Activated naive CD4-positive, alpha-beta T cell treated with anti-CD3 and anti-CD28 coated beads, Interleukin-2, amount 50 U/mL, for 24 hours (primary cell): ENCODE data around the gene PRKG1.

Source experiments
- H3K27ac Mint-ChIP-seq: one replicate; pipeline ENCODE4 v1.8.0; 2021; ENCODE audit warnings: mild to moderate bottlenecking, mixed read lengths
- H3K27me3 Mint-ChIP-seq: one replicate; pipeline ENCODE4 v1.8.0; 2021; ENCODE audit warnings: mixed read lengths
- H3K36me3 Mint-ChIP-seq: one replicate; pipeline ENCODE4 v1.8.0; 2021; ENCODE audit warnings: mixed read lengths
- H3K4me1 Mint-ChIP-seq: one replicate; pipeline ENCODE4 v1.8.0; 2021; ENCODE audit warnings: mixed read lengths
- H3K4me3 Mint-ChIP-seq: one replicate; pipeline ENCODE4 v1.8.0; 2021; ENCODE audit warnings: mild to moderate bottlenecking, mixed read lengths
- H3K9me3 Mint-ChIP-seq: one replicate; pipeline ENCODE4 v1.8.0; 2021; ENCODE audit warnings: mixed read lengths

PRKG1 gene

DNA sequence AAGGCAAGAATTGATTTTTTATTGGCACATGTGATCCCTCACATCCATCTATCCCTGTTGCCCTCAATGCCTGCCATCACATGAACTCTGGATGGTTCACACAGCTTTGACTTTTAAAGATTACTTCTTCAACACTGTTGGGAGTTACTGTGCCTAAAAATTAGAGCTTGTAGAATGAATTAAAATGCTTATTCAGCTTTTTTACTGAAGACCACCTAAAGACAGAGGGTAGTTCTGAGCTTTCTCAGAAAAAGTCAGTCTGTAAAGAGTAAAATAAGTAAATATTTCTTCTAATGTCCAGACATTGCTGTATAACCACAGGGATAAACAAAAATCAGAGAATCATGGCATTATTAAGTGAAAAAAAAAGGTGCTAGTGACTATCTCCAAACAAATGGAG is 718.4 kb downstream of the PRKG1 start:
- no peaks in the 10 kb centered on the region for H3K36me3 Mint-ChIP-seq

DNA sequence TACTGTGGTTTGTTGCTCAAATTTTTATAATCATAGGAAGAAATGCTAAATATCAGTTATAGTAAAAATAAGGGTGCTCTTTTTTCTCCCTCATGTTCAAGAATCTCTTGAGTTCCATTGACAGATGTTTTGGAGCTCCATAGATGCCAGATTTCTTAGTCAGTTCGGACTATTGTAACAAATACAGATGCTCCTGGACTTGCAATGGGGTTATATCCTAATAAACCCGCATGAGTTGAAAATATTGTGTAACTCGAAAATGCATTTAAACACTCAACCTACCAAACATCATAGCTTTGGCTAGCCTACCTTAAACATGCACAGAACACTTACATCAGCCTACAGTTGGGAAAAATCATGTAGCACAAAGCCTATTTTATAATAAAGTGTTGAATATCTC is 725.8 kb downstream of the PRKG1 start:
- no peaks in the 10 kb centered on the region for H3K9me3 Mint-ChIP-seq
- H3K4me1 Mint-ChIP-seq = no peaks in the 10 kb centered on the region
- peaks cover 2% of the 10 kb centered on the region for H3K27me3 Mint-ChIP-seq
- H3K36me3 Mint-ChIP-seq = no peaks in the 10 kb centered on the region
- no peak overlapping the region for H3K4me3 Mint-ChIP-seq
- H3K27ac Mint-ChIP-seq = no peak overlapping the region

More for the DNA sequence above, 718.4 kb downstream of the PRKG1 start:
- Mint-ChIP-seq H3K27ac (no peak overlapping the region), H3K27me3 (peaks cover 4% of the 10 kb centered on the region), H3K4me1 (no peaks in the 10 kb centered on the region), H3K4me3 (no peak overlapping the region), H3K9me3 (peaks cover 17% of the 10 kb centered on the region)

DNA sequence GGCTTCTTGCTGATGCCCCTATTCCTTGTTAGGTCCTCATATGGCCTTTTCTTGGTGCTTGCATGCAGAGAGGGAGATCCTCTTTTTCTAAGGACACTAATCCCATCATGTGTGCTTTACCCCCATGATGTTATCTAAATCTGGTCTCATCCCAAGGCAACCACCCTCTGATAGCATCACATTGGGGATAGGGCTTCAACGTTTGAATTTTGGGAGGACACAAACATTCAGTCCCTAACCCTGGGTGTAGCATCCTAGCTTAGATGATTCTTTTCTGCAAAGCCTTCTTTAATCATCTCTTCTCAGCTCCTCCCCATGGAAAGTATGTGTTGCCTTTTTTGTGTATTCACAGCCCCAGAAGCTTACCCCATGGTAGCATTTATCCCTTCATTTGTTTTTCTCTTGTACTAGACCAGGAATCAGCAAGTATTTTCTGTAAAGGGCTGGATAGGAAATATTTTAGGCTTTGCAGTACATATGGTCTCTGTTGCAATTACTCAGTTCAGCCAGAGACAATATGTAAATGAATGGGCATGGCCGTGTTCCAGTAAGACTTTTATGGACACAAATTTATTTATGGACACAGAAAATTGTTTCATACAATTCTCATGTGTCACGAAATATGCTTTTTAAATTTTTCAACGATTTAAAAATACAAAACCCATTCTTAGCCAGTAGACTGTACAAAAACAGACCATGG is 726.6 kb downstream of the PRKG1 start:
- H3K4me1 Mint-ChIP-seq = no peaks in the 10 kb centered on the region
- H3K27ac Mint-ChIP-seq = no peak overlapping the region
- H3K27me3 Mint-ChIP-seq = peaks cover 2% of the 10 kb centered on the region
- no peaks in the 10 kb centered on the region for H3K36me3 Mint-ChIP-seq
- H3K9me3 Mint-ChIP-seq = no peaks in the 10 kb centered on the region
- no peak overlapping the region for H3K4me3 Mint-ChIP-seq

- Mint-ChIP-seq H3K4me3 (no peak overlapping the region), H3K27ac (no peak overlapping the region), H3K27me3 (peaks cover 2% of the 10 kb centered on the region), H3K36me3 (no peaks in the 10 kb centered on the region), H3K9me3 (no peaks in the 10 kb centered on the region), H3K4me1 (no peaks in the 10 kb centered on the region)
Observed at GRCh38 chr10:51802030-51802429, 727.7 kb downstream of the PRKG1 start.

GRCh38 chr10:51804866-51805265 is 730.6 kb downstream of the PRKG1 start:
- Mint-ChIP-seq H3K36me3 (no peaks in the 10 kb centered on the region), H3K9me3 (no peaks in the 10 kb centered on the region), H3K27ac (no peak overlapping the region), H3K4me3 (no peak overlapping the region), H3K4me1 (no peaks in the 10 kb centered on the region), H3K27me3 (no peaks in the 10 kb centered on the region)

DNA sequence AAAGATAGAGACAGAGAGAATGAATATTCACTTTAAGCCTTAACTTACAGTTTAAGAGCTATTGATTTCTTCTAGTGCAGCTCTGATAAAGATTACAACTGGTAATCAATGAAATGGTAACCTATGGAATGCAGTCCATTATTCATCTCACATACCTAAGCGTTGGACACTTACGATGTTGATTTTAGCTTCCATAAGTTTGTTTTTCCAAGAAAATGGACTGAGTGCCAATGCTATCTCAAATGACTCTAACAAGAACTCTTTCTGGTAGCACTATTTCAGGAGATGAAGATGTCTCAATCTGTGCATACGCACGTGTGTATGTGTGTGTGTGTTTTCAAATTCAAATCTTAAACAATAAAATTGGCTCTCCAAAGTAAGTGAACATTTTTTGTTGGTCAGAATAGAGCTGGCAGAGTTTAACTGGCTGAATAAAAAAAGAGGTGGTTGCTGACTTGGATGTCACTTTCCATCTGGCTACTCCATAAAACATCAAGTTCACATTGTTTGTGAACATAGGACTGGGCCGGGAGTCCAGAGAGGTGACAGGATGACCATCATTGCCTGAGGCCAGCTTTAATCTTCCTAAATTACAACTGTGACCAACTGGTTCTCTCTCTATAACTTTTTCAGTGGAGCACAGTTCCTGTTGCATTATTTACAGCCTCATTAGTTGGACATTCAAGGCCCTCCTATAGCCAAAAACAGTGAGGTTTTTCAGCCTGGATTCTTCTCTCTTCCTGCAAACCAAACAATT is 732.0 kb downstream of the PRKG1 start:
- no peak overlapping the region for H3K4me3 Mint-ChIP-seq
- no peaks in the 10 kb centered on the region for H3K4me1 Mint-ChIP-seq
- H3K27me3 Mint-ChIP-seq = no peaks in the 10 kb centered on the region
- H3K9me3 Mint-ChIP-seq = no peaks in the 10 kb centered on the region
- H3K27ac Mint-ChIP-seq = no peak overlapping the region
- no peaks in the 10 kb centered on the region for H3K36me3 Mint-ChIP-seq

GRCh38 chr10:51808187-51808586 is 733.9 kb downstream of the PRKG1 start:
- H3K4me1 Mint-ChIP-seq = no peaks in the 10 kb centered on the region
- H3K27ac Mint-ChIP-seq = no peak overlapping the region
- H3K36me3 Mint-ChIP-seq = no peaks in the 10 kb centered on the region
- H3K27me3 Mint-ChIP-seq = no peaks in the 10 kb centered on the region
- no peak overlapping the region for H3K4me3 Mint-ChIP-seq
- H3K9me3 Mint-ChIP-seq = no peaks in the 10 kb centered on the region

- H3K9me3 Mint-ChIP-seq = no peaks in the 10 kb centered on the region
- peaks cover 2% of the 10 kb centered on the region for H3K27me3 Mint-ChIP-seq
- no peaks in the 10 kb centered on the region for H3K36me3 Mint-ChIP-seq
- H3K4me3 Mint-ChIP-seq = no peak overlapping the region
- H3K27ac Mint-ChIP-seq = no peak overlapping the region
- no peaks in the 10 kb centered on the region for H3K4me1 Mint-ChIP-seq
Observed at GRCh38 chr10:51815723-51816122, 741.4 kb downstream of the PRKG1 start.

- H3K27me3 Mint-ChIP-seq = peaks cover 2% of the 10 kb centered on the region
- no peaks in the 10 kb centered on the region for H3K4me1 Mint-ChIP-seq
- H3K4me3 Mint-ChIP-seq = no peak overlapping the region
- no peaks in the 10 kb centered on the region for H3K9me3 Mint-ChIP-seq
- H3K27ac Mint-ChIP-seq = no peak overlapping the region
- no peaks in the 10 kb centered on the region for H3K36me3 Mint-ChIP-seq
Observed at GRCh38 chr10:51821045-51821444, 746.8 kb downstream of the PRKG1 start.

- Mint-ChIP-seq H3K9me3 (no peaks in the 10 kb centered on the region), H3K27me3 (peaks cover 2% of the 10 kb centered on the region), H3K27ac (no peak overlapping the region), H3K36me3 (no peaks in the 10 kb centered on the region), H3K4me1 (no peaks in the 10 kb centered on the region), H3K4me3 (no peak overlapping the region)
Observed at GRCh38 chr10:51821745-51822144, 747.5 kb downstream of the PRKG1 start.

- Mint-ChIP-seq H3K4me3 (no peak overlapping the region), H3K27ac (no peak overlapping the region), H3K4me1 (no peaks in the 10 kb centered on the region), H3K36me3 (no peaks in the 10 kb centered on the region), H3K27me3 (no peaks in the 10 kb centered on the region), H3K9me3 (no peaks in the 10 kb centered on the region)
Observed at GRCh38 chr10:51832652-51833383, 758.5 kb downstream of the PRKG1 start.

- Mint-ChIP-seq H3K4me1 (no peaks in the 10 kb centered on the region), H3K4me3 (no peak overlapping the region), H3K27ac (no peak overlapping the region), H3K9me3 (no peaks in the 10 kb centered on the region), H3K36me3 (no peaks in the 10 kb centered on the region), H3K27me3 (no peaks in the 10 kb centered on the region)
Observed at GRCh38 chr10:51834548-51834947, 760.3 kb downstream of the PRKG1 start.

DNA sequence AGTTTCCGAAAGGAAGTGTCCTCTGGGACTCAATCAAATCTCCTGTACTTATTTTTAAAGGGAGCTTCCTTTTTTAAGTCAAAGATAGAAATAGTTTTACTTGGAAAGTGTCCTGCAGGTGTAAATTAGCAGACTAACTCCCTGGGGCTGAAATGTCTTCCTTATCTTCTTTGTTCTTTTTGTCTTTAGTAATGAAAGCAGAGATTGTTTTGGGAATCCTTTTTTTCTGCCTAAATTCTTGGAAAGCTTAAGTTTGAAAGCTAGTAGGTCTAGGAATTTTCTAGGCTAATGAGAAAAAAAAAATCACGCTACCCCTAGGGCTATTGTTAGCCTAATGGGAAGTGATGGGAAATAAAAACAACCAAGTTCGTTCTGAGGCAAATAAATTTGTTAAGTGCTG is 764.2 kb downstream of the PRKG1 start:
- Mint-ChIP-seq H3K27ac (no peak overlapping the region), H3K27me3 (no peaks in the 10 kb centered on the region), H3K36me3 (no peaks in the 10 kb centered on the region), H3K4me1 (no peaks in the 10 kb centered on the region), H3K9me3 (peaks cover 5% of the 10 kb centered on the region), H3K4me3 (no peak overlapping the region)

DNA sequence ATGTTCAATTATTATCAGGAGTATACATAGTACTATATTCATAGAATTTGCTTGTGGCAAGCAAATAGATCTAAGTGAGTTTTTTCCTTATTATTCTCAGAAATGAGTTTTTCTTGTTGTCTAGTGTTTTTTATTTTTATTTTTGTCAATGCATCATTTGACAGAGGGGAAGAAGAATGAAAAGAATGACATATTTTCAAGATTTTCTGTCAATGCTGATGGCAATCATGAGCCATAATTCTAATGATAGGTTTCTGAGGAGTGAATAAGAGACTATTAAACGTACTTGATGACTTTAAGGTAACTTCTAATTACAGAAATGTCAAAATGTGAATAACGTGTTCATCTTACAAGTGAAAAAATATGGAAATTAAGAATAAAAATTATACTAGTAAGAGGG is 769.7 kb downstream of the PRKG1 start:
- Mint-ChIP-seq H3K27ac (no peak overlapping the region), H3K36me3 (no peaks in the 10 kb centered on the region), H3K4me1 (no peaks in the 10 kb centered on the region), H3K27me3 (no peaks in the 10 kb centered on the region), H3K9me3 (peaks cover 5% of the 10 kb centered on the region), H3K4me3 (no peak overlapping the region)

GRCh38 chr10:51846856-51847506 is 772.7 kb downstream of the PRKG1 start:
- no peaks in the 10 kb centered on the region for H3K36me3 Mint-ChIP-seq
- H3K4me1 Mint-ChIP-seq = no peaks in the 10 kb centered on the region
- peaks cover 3% of the 10 kb centered on the region for H3K27me3 Mint-ChIP-seq
- H3K4me3 Mint-ChIP-seq = no peak overlapping the region
- no peaks in the 10 kb centered on the region for H3K9me3 Mint-ChIP-seq
- no peak overlapping the region for H3K27ac Mint-ChIP-seq

DNA sequence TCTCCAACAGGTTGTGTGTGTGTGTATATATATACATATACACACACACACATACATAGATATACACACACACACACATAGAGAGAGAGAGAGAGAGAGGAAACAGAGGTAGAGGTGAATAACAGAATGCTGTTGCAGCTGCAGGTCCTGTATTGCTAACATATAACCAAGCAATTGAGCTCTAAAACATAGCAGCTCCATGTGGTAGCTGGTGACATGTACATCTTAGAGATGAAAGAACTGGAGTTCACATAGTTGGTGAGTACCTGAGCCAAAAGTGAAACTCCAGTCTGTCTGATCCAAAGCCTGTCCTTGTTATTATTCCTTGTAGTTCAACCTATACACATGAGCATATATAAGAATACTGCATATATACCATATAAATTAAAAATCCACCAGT is 778.0 kb downstream of the PRKG1 start:
- no peaks in the 10 kb centered on the region for H3K4me1 Mint-ChIP-seq
- no peaks in the 10 kb centered on the region for H3K9me3 Mint-ChIP-seq
- H3K27ac Mint-ChIP-seq = no peak overlapping the region
- no peak overlapping the region for H3K4me3 Mint-ChIP-seq
- H3K27me3 Mint-ChIP-seq = peaks cover 3% of the 10 kb centered on the region
- H3K36me3 Mint-ChIP-seq = no peaks in the 10 kb centered on the region
